Measurements from ENCODE around the gene ARID1B.

Gene ARID1B

GRCh38 chr6:156752666-156753301 is 24.4 kb upstream of the ARID1B start:
- no peak for TF ChIP-seq FOXP2 (optimal IDR thresholded peaks at IDR 0.05; ENCODE audit: borderline replicate concordance, extremely low read depth, extremely low read length, insufficient read depth)
- no peak for TF ChIP-seq REST (IDR thresholded peaks at IDR 0.05; ENCODE audit: insufficient read depth in 1 of 2, low read depth in 2 of 2, low read length in 2 of 2)
- TF ChIP-seq TAF1 (IDR thresholded peaks at IDR 0.05; ENCODE audit: borderline replicate concordance, insufficient read depth, low read length): no peak
- no peak for TF ChIP-seq SIN3A (IDR thresholded peaks at IDR 0.05; ENCODE audit: borderline replicate concordance, insufficient read depth, low read length)
- no peak for TF ChIP-seq POLR2AphosphoS5 (IDR thresholded peaks at IDR 0.05; ENCODE audit: low read depth, low read length)

- TF ChIP-seq POLR2AphosphoS5 (IDR thresholded peaks at IDR 0.05; ENCODE audit: low read depth, low read length): no peak
These were observed 20.3 kb upstream of the ARID1B start for GRCh38 chr6:156756630-156757610.

GRCh38 chr6:156757849-156758248 is 19.3 kb upstream of the ARID1B start:
- TF ChIP-seq POLR2AphosphoS5 (IDR thresholded peaks at IDR 0.05; ENCODE audit: low read depth, low read length) (no peak), FOXP2 (optimal IDR thresholded peaks at IDR 0.05; ENCODE audit: borderline replicate concordance, extremely low read depth, extremely low read length, insufficient read depth) (no peak), TAF1 (IDR thresholded peaks at IDR 0.05; ENCODE audit: borderline replicate concordance, insufficient read depth, low read length) (no peak)

GRCh38 chr6:156760377-156760776 is 16.8 kb upstream of the ARID1B start:
- TF ChIP-seq FOXP2 (optimal IDR thresholded peaks at IDR 0.05; ENCODE audit: borderline replicate concordance, extremely low read depth, extremely low read length, insufficient read depth): no peak
- TF ChIP-seq SIN3A (IDR thresholded peaks at IDR 0.05; ENCODE audit: borderline replicate concordance, insufficient read depth, low read length): no peak
- no peak for TF ChIP-seq REST (IDR thresholded peaks at IDR 0.05; ENCODE audit: insufficient read depth in 1 of 2, low read depth in 2 of 2, low read length in 2 of 2)
- no peak for TF ChIP-seq POLR2AphosphoS5 (IDR thresholded peaks at IDR 0.05; ENCODE audit: low read depth, low read length)
- no peak for TF ChIP-seq TAF1 (IDR thresholded peaks at IDR 0.05; ENCODE audit: borderline replicate concordance, insufficient read depth, low read length)

GRCh38 chr6:156762547-156762946 is 14.6 kb upstream of the ARID1B start:
- TF ChIP-seq FOXP2 (optimal IDR thresholded peaks at IDR 0.05; ENCODE audit: borderline replicate concordance, extremely low read depth, extremely low read length, insufficient read depth) (no peak), REST (IDR thresholded peaks at IDR 0.05; ENCODE audit: insufficient read depth in 1 of 2, low read depth in 2 of 2, low read length in 2 of 2) (no peak), TAF1 (IDR thresholded peaks at IDR 0.05; ENCODE audit: borderline replicate concordance, insufficient read depth, low read length) (no peak), POLR2AphosphoS5 (IDR thresholded peaks at IDR 0.05; ENCODE audit: low read depth, low read length) (no peak)

- TF ChIP-seq SIN3A (IDR thresholded peaks at IDR 0.05; ENCODE audit: borderline replicate concordance, insufficient read depth, low read length) (no peak), TAF1 (IDR thresholded peaks at IDR 0.05; ENCODE audit: borderline replicate concordance, insufficient read depth, low read length) (no peak), POLR2AphosphoS5 (IDR thresholded peaks at IDR 0.05; ENCODE audit: low read depth, low read length) (no peak), REST (IDR thresholded peaks at IDR 0.05; ENCODE audit: insufficient read depth in 1 of 2, low read depth in 2 of 2, low read length in 2 of 2) (no peak), FOXP2 (optimal IDR thresholded peaks at IDR 0.05; ENCODE audit: borderline replicate concordance, extremely low read depth, extremely low read length, insufficient read depth) (no peak)
These were observed 12.1 kb upstream of the ARID1B start for GRCh38 chr6:156765117-156765516.
